Islet of Langerhans (tissue), 1 donor: ENCODE data around the gene COA7.
"Not testable (repeated sequence)": the region's sequence is repeated elsewhere in the genome, so short reads cannot be mapped to it uniquely, and the experiment has no call there.

Experiments
- FAIRE-seq: peaks from one replicate; lab custom pipeline; 2011; peaks lifted over from hg19 to GRCh38; lab: Jason Lieb, UNC

COA7 gene

GRCh38 chr1:52697795-52698674 is at the start of gene COA7:
COA7 (minus strand) TSS chr1:52698347; CDS start chr1:52698326, 21 bp downstream.
- FAIRE-seq, result no peak

GRCh38 chr1:52747450-52747849 is 49.3 kb upstream of the COA7 start:
- no peak for FAIRE-seq

GRCh38 chr1:52746189-52746588 is 48.0 kb upstream of the COA7 start:
- FAIRE-seq, result no peak

GRCh38 chr1:52741259-52741658 is 43.1 kb upstream of the COA7 start:
- FAIRE-seq, result no peak

- peak; percentile 65 for FAIRE-seq
Measured at GRCh38 chr1:52739699-52740467, 41.7 kb upstream of the COA7 start.

- FAIRE-seq, result no peak
Measured at GRCh38 chr1:52738893-52739292, 40.7 kb upstream of the COA7 start.

DNA sequence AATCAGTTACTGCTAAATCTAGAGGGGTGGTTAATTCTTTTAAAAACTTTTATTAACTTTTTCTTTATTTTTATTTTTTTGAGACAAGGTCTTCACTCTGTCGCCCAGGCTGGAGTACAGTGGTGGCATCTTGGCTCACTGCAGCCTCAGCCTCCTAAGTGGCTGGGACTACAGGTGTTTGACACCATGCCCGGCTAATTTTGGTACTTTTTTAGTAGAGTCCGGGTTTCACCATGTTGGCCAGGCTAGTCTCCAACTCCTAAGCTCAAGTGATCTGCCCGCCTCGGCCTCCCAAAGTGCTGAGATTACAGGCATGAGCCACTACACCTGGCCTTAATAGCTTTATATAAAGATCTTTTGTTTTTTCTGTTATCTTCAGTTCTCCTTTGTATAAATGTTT is 40.0 kb upstream of the COA7 start:
- no peak for FAIRE-seq

DNA sequence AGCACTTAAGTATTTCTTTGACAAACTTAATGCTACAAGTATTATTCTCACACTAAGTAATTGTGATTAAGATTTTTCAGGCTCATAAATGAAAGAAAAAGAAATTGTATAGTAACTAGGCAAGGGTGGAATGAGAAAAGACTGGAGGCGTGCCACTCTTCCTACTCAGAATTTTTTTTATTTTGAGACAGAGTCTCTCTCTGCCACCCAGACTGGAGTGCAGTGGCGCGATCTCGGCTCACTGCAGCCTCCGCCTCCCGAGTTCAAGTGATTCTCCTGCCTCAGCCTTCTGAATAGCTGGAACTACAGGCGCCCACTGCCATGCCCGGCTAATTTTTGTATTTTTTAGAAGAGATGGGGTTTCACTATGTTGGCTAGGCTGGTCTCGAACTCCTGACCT is 37.2 kb upstream of the COA7 start:
- not testable (repeated sequence) for FAIRE-seq

DNA sequence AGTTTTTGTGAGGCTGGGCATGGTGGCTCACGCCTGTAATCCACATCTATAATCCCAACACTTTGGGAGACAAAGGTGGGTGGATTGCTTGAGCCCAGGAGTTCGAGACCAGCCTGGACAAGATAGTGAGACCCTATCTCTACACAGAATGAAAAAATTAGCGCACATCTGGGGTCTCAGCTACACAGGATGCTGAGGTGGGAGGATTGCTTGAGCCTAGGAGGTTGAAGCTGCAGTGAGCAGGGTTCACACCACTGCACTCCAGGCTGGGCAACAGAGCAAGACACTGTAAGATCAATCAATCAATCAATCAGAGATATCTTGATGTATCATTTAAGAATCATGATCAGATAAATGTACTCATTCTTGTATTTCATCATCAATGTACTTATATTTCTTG is 35.2 kb upstream of the COA7 start:
- no peak for FAIRE-seq

GRCh38 chr1:52727956-52728656 is 30.0 kb upstream of the COA7 start:
- no peak for FAIRE-seq

DNA sequence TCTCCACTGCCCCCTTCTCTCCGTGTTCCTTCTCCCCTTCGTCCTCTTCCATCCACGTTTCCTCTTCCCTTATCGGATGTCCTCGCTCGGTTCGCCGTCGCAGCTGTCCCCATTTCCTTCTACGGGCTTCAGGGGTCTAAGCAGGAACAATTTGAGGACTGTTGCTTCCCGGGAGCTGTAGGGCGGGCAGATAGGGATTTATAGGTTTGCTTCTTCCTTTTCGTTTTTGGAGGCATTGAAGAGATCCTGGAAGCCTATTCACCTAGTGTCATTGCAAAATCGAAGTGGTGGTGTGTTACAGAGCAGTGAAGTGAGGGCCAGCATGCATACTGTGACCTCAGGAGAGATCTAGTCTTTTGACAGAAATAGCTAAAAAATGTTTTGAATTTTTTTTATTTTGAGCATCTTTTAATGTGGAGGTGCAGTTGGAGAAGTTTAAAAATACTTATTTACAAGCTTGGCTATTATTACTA is 29.0 kb upstream of the COA7 start:
- no peak for FAIRE-seq

- no peak for FAIRE-seq
Measured at GRCh38 chr1:52726265-52727113, 28.3 kb upstream of the COA7 start, which contains the start of gene ZYG11B. ZYG11B (plus strand) TSS chr1:52726453; CDS start chr1:52726654, 201 bp downstream.

DNA sequence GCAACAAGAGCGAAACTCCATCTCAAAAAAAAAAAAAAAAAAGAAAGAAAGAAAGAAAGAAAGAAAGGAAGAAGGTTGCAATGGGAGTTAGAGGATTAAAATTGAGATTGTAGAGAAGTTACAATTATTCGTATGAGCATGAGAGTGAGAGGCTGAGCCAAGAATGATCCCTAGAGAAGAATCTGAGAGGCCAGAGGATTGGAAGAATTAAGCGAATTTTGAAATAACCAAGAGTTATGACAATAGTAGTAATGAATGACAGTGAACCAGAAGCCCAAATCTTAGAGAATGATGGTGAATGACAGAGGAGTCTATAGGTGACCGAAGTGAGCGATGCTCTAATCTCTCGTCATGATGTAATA is 27.7 kb upstream of the COA7 start:
- no peak for FAIRE-seq

GRCh38 chr1:52723260-52723659 is 25.1 kb upstream of the COA7 start:
- FAIRE-seq, result no peak

DNA sequence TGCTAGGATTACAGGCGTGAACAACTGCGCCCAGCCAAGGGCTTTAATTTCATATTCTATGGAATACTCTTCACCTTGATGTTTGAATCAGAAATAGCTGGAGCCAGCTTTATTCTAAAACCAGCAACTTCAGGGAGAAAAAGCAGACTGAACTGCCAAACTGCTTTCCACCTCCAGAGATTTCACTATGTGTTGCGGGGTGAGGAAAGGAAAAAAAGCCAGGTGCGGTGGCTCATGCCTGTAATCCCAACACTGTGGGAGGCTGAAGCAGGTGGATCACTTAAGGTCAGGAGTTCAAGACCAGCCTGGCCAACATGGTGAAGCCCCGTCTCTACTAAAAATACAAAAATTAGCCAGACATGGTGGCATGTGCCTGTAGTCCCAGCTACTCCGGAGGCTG is 17.1 kb upstream of the COA7 start:
- FAIRE-seq, result not testable (repeated sequence)

GRCh38 chr1:52713590-52713989 is 15.4 kb upstream of the COA7 start:
- no peak for FAIRE-seq

DNA sequence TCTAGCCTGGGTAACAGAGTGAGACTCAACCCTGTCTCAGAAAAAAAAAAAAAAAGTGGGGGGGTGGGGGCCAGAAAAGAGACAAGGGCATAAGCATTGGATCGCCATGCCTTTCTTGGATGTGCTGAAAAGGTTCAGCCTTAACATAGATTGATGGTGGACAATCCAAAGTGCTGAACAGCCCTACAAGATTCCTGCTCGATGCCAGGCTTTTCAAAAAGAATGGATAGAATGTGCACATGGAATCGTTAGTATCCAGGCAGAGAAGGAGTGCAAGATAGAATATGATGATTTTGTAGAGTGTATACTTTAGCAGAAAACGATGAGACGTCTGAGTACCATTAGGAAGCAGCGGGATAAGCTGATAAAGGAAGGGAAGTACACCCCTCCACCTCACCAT is 10.9 kb upstream of the COA7 start:
- FAIRE-seq, result no peak

- no peak for FAIRE-seq
Measured at GRCh38 chr1:52707927-52708655, 9.9 kb upstream of the COA7 start.

DNA sequence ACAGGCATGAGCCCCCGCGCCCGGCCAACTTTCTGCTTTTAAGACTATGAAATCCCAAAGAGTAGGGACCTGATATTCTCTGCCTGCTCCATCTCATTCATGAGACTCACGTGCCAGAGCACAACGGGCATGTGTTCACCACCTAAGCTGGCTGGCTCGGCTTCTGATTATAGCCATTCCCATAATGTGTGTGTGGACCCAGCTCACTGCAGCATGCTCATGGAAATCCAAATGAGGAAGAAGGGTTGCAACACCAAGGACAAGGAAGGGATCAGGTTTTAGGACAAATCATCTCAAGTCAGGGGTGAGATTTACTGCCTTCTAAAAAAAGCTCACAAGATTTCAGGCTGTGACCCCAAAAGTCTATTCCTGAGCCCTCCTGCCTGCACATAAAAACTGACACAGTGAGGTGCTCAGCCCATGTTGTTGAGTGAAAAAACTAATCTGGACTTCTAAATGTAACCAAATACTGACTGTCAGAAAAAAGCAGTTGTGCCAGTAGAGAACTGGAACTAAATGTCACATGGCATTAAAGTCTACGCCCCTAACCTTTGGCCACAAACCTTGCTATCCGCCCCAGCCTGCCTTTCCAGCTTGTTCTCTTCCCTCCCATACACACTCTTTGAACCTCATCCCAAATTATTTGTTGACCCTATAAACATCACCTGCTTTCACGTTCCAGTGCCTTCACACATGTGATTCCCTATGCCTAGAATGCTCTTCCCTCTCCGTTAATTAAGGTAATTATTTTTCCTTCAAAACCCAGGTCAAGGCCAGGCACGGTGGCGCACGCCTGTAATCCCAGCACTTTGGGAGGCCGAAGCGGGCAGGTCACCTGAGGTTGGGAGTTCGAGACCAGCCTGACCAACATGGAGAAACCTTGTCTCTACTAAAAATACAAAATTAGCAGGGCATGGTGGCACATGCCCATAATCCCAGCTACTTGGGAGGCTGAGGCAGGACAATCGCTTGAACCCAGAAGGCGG is 9.1 kb upstream of the COA7 start:
- no peak for FAIRE-seq
